Measurements from ENCODE around the gene SLC2A6.

The SLC2A6 gene

DNA sequence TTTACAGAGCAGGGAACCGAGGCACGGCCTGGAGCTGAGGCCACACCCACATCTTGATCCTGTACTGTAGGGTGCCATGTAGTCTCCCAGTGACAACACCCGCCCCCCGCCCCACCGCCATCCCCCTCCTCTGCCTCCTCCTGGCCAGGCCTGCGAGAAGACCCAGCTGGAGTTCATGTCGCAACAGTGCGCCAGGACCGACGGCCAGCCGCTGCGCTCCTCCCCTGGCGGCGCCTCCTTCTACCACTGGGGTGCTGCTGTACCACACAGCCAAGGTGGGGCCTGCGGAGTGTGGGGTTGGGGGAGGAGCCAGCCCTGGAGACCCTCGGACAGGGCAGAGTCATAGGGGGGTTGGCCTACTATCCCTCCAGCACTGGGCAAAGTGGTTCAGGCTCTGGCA lies 42.2 kb downstream of the SLC2A6 start:
- TF ChIP-seq EZH2phosphoT487 (IDR thresholded peaks at IDR 0.05; ENCODE audit: low read length): no peak
- TF ChIP-seq CTCF (IDR thresholded peaks at IDR 0.05; ENCODE audit: low read length): no peak
- no peak for TF ChIP-seq EZH2 (optimal IDR thresholded peaks at IDR 0.05; ENCODE audit: low read depth, low read length)
- Histone ChIP-seq H3K4me3 (ENCODE audit: low read length) (no peak overlapping the region), H3K9me3 (replicated peaks; ENCODE audit: insufficient read depth, low read length) (no peaks in the 10 kb centered on the region), H3K36me3 (replicated peaks; ENCODE audit: insufficient read depth, low read length) (no peaks in the 10 kb centered on the region), H3K27me3 (replicated peaks; ENCODE audit: insufficient read depth, low read length) (peaks cover 90% of the 10 kb centered on the region), H3K4me2 (ENCODE audit: low read depth, low read length) (no peak overlapping the region), H3K9ac (ENCODE audit: low read length) (no peak overlapping the region), H3K27ac (ENCODE audit: low read length) (no peak overlapping the region), H2AFZ (ENCODE audit: low read length) (no peak overlapping the region), H3F3A (ENCODE audit: insufficient read depth, low read length) (no peaks in the 10 kb centered on the region), H3K9me2 (replicated peaks; ENCODE audit: insufficient read depth, low read length) (no peaks in the 10 kb centered on the region), H3K79me2 (ENCODE audit: low read length) (no peaks in the 10 kb centered on the region), H3K4me1 (ENCODE audit: low read length) (no peaks in the 10 kb centered on the region), H4K20me1 (ENCODE audit: insufficient read depth, low read length) (no peaks in the 10 kb centered on the region)
- no peak for DNase-seq

DNA sequence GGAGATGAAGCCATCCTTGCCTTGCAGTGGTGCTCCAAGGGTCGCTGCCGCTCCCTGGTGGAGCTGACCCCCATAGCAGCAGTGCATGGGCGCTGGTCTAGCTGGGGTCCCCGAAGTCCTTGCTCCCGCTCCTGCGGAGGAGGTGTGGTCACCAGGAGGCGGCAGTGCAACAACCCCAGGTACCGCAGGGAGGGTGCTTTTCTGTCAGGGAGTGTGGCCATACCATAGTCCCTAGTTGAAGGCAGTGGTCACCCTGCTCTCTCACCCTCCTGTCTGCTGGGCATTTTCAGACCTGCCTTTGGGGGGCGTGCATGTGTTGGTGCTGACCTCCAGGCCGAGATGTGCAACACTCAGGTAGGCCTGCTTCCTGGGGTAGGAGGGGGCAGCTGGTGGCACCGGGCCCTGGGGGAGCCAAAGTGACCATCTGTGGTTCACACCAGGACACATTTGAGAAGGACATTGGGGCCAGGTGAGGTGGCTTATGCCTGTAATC lies 45.5 kb downstream of the SLC2A6 start:
- Histone ChIP-seq H3K4me2 (ENCODE audit: low read depth, low read length) (no peak overlapping the region), H3K27ac (ENCODE audit: low read length) (no peak overlapping the region), H3K9ac (ENCODE audit: low read length) (no peak overlapping the region), H3K36me3 (replicated peaks; ENCODE audit: insufficient read depth, low read length) (no peaks in the 10 kb centered on the region), H2AFZ (ENCODE audit: low read length) (no peak overlapping the region), H3K9me3 (replicated peaks; ENCODE audit: insufficient read depth, low read length) (no peaks in the 10 kb centered on the region), H3K79me2 (ENCODE audit: low read length) (no peaks in the 10 kb centered on the region), H4K20me1 (ENCODE audit: insufficient read depth, low read length) (no peaks in the 10 kb centered on the region), H3K4me1 (ENCODE audit: low read length) (no peaks in the 10 kb centered on the region), H3K27me3 (replicated peaks; ENCODE audit: insufficient read depth, low read length) (peaks cover 69% of the 10 kb centered on the region), H3K9me2 (replicated peaks; ENCODE audit: insufficient read depth, low read length) (no peaks in the 10 kb centered on the region), H3F3A (ENCODE audit: insufficient read depth, low read length) (no peaks in the 10 kb centered on the region), H3K4me3 (ENCODE audit: low read length) (no peak overlapping the region)
- no peak for DNase-seq
- TF ChIP-seq CTCF (IDR thresholded peaks at IDR 0.05; ENCODE audit: low read length) (no peak), EZH2 (optimal IDR thresholded peaks at IDR 0.05; ENCODE audit: low read depth, low read length) (no peak), EZH2phosphoT487 (IDR thresholded peaks at IDR 0.05; ENCODE audit: low read length) (no peak)

- H3K27ac ChIP-seq (ENCODE audit: low read length): no peak overlapping the region
- H3K4me3 ChIP-seq (ENCODE audit: low read length): no peak overlapping the region
- H3K9me3 ChIP-seq (replicated peaks; ENCODE audit: insufficient read depth, low read length): no peaks in the 10 kb centered on the region
- H3K4me1 ChIP-seq (ENCODE audit: low read length): no peaks in the 10 kb centered on the region
- H3K9ac ChIP-seq (ENCODE audit: low read length): no peak overlapping the region
- peaks cover 68% of the 10 kb centered on the region for H3K27me3 ChIP-seq (replicated peaks; ENCODE audit: insufficient read depth, low read length)
- no peak for DNase-seq
- no peaks in the 10 kb centered on the region for H4K20me1 ChIP-seq (ENCODE audit: insufficient read depth, low read length)
- no peaks in the 10 kb centered on the region for H3K9me2 ChIP-seq (replicated peaks; ENCODE audit: insufficient read depth, low read length)
- no peaks in the 10 kb centered on the region for H3F3A ChIP-seq (ENCODE audit: insufficient read depth, low read length)
- no peaks in the 10 kb centered on the region for H3K36me3 ChIP-seq (replicated peaks; ENCODE audit: insufficient read depth, low read length)
- H3K79me2 ChIP-seq (ENCODE audit: low read length): no peaks in the 10 kb centered on the region
- no peak overlapping the region for H2AFZ ChIP-seq (ENCODE audit: low read length)
- no peak for TF ChIP-seq EZH2phosphoT487 (IDR thresholded peaks at IDR 0.05; ENCODE audit: low read length)
- no peak for TF ChIP-seq CTCF (IDR thresholded peaks at IDR 0.05; ENCODE audit: low read length)
- no peak for TF ChIP-seq EZH2 (optimal IDR thresholded peaks at IDR 0.05; ENCODE audit: low read depth, low read length)
- H3K4me2 ChIP-seq (ENCODE audit: low read depth, low read length): no peak overlapping the region
Measured at GRCh38 chr9:133430244-133430643, 48.7 kb downstream of the SLC2A6 start.

All from MM.1S (cell line).